DMS79 treated with DMSO at 0.1 percent for 48 hours (cell line): Measurements from ENCODE around the gene FUCA1.
"Not testable (repeated sequence)": the region's sequence is repeated elsewhere in the genome, so short reads cannot be mapped to it uniquely, and the experiment has no call there.

ENCODE experiments used
- DNase-seq: peaks from one replicate; lab custom pipeline; 2025; lab: John Stamatoyannopoulos, UW

FUCA1 gene

DNA sequence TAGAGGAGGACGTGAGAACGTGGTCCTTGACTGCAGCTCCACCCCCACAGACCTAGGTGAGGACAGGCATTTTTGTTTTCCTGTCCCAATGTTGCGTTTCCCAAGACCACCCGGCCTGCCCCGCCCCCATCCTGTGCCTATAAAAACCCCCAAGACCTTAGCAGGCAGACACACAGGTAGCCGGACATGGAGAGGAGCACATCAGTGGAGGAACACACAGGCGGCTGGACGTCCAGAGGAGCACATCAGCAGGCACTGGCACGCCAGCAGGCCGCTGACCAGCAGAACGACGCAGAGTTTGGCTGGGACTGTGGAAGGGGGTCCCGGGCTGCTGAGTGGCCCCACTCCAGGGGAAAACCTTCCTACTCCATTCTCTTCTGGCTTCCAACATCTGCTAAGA is 30.2 kb downstream of the FUCA1 start:
- DNase-seq: no peak

DNA sequence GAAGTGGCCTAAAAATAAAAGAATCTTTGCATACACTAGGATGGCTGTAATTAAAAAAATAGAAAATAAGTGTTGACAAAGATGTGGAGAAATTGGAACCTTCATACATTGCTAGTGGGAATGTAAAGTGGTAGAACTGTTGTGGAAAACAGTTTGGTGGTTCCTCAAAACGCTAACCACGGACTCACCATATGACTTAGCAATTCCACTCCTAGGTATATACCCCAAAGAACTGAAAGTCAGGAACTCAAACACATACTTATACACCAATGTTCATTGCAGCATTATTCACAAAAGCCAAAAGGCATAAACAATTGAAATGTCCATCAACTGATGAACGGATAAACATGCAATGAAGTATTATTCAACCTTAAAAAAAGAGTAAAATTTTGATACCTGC is 32.1 kb downstream of the FUCA1 start:
- DNase-seq: no peak

DNA sequence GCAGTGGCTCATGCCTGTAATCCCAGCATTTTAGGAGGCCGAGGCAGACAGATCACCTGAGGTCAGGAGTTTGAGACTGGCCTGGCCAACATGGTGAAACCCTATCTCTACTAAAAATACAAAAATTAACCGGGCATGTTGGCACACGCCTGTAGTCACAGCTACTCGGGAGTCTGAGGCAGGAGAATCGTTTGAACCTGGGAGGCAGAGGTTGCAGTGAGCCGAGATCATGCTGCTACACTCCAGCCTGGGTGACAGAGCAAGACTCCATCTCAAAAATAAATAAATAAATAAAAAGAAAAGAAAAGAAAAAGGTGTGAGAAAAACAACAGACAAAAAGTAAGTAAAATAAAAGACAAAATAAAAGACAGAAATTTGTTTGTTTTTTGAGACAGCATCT is 33.9 kb downstream of the FUCA1 start:
- DNase-seq: not testable (repeated sequence)

DNA sequence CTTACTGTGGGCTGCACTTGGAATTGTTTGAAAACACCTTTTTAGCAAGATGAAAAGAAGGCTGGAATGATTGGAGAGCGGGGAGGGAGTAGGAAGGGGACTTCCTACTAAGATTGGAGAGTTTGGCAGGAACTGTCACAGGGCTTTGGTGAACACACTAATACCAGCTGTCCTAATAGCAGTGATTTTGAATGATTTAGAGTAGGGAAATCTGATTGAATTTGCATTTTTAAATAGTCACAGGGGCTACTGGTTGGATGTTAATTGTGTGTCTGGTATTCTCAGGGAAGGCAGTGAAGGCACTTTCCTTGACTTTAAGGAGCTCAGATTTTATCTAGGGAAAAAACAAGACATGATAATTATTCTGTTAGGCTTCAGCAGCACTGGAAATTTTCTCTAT is 40.4 kb downstream of the FUCA1 start:
- DNase-seq: no peak

DNA sequence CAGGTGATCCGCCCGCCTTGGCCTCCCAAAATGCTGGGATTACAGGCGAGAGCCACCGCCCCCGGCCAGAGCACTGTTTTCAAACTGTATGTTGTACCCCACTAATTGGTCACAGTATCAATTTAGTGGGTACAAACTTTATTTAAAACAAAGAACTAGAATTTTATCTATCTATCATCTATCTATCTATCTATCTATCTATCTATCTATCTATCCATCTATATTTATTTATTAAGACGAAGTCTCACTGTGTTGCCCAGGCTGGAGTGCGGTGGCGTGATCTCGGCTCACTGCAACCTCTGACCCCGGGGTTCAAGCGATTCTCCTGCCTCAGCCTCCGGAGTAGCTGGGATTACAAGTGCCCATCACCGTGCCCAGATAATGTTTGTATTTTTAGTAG is 41.5 kb downstream of the FUCA1 start:
- DNase-seq: not testable (repeated sequence)

DNA sequence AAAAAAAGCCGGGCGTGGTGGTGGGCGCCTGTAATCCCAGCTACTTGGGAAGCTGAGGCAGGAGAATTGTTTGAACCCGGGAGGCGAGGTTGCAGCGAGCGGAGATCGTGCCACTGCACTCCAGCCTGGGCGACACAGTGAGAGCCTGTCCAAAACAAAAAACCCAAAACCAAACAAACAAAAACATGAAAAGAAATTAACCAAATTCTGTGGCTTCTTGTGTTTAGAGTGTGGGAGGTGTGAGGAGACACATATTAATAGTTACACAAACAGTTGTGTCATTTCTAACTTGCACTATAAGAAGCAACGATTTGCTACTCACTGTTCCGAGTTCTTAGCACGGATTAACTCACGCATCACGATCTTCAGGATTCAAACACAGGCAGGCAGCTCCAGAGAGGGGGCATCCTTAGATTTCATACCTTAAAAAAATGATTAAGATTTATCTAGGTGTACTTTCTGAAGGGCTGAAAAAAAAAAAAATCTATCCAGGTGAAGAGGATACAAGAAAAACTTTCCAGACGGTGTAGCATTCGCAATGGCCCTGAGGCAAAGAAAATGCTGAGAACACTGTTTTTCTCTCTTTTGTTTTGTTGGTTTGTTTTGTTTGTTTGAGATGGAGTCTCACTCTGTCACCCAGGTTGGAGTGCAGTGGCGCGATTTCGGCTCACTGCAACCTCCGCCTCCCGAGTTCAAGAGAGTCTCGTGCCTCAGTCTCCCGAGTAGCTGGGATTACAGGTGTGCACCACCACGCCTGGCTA is 42.1 kb downstream of the FUCA1 start:
- DNase-seq: no peak

DNA sequence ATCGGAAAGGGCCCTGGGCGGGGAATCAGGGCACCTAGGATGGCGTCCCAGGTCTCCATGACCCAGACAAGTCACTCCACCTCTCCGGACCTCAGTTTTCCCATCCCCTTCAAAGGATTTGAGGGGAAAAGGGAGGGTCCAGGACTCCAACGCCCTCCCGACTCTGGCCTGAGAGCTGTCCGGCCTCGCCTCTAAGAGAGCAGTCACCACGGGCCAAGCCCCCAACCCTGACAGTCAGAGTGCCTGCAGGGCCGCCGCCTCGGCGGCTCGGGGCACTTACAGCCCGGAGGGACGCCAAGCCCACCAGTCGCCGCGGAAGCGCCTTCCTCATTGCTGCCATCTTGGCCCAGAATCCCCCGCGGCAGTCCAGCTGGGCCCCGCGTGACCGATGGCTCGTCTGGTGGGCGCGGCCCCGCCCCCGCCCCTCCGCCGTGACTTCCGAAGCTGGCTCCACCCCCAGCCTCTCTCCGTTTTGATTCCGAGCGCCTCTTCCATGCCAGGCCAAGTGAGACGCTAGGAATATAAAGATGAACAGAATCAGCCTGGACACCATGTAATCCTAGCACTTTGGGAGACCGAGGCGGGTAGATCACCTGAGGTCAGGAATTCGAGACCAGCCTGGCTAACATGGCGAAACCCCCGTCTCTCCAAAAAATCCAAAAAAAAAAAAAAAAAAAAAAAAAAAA is 42.9 kb downstream of the FUCA1 start, which contains the start of gene HMGCL:
TSS of gene HMGCL (minus strand) at position 354 of the 686 bp plus-strand sequence. CDS start at position 340, 14 bp downstream.
- DNase-seq: peak; percentile 92

DNA sequence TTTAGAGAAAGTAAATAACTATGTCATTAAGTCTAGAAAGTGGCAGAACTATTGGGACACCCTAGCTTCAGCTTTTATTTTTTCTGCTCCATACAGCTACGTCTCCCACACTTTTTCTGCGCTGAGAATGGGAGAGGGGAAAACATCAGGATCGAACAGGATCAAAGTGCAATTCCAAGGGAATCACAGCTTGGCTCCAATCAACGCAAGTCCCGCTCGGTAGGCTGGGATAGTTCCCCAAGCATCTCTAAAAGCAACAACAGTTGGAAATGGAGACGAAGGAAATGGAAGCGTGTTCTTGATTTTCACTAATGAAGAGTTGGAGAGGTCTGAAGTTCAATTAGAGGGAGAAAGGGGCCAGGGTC is 43.4 kb downstream of the FUCA1 start:
- DNase-seq: no peak

DNA sequence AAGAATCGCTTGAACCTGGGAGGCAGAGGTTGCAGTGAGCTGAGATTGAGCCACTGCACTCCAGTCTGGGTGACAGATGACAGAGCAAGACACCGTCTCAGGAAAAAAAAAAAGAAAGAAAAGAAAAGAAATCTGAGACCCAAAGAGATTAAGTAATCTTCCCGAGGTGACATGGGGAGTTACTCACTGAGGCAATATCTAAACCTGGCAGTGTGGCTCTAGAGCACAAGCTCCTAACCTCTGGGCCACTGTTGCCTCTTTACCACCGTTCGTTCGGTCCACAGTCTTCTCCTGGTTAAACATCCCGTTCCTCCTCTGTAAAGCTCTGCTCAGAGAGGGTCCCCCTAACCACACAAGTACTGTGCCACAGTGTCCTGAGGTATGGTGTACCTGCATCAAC is 44.3 kb downstream of the FUCA1 start:
- DNase-seq: no peak

DNA sequence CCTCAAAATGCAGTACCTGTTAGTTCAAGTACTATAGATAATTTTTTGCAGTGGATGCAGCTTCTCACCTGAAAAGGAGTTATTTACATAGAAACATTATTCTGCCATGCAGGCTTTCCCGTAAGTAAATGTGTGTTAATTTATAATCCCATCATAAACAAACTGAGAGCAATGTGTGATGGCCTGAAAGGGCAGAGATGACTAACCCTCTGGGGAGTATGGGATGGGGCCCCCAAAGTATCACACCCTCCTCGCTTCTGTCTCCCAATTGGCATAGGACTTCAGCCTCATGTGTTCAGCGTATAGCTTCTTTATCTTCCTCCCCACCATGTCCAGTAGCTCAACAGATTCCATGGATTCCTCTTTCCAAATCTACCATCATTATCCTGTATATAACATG is 50.5 kb downstream of the FUCA1 start:
- DNase-seq: no peak

DNA sequence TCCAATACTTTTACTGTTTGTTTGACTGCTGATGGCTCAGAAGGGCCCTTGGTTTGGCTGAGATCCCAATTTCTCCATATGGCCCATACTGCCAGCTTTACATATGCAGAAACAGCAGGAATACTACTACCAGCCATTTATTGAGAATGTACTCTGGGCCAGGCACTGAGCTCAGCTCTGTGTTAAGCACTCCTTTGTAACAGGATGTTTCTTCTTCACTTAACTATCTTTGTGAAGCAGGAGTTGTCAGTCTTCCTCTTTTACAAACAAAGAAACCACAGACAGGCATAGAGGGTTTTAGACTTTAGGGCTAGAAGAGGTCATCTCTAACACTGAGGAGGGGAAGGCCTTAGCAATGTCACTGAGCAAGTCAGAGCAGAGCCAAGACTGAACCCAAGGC is 51.2 kb downstream of the FUCA1 start:
- no peak for DNase-seq

DNA sequence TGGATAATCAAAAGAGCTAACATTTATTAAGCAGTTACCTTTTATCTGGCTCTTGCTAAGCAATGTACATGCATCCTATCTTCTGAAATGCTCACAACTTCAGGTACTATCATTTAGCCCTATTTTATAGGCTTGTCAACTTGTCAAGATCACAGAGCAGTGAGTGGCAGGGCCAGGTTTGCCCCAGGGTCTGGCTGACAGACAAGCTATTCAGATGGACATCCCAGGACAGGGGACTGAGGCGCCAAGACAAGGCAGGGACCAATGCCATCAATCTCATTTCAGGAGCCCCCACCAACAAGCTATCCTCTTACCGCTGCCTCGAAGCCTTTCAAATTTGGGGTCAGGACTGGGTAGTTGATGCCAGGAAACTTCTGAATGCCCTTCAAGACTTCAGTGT is 51.7 kb downstream of the FUCA1 start:
- DNase-seq: no peak

DNA sequence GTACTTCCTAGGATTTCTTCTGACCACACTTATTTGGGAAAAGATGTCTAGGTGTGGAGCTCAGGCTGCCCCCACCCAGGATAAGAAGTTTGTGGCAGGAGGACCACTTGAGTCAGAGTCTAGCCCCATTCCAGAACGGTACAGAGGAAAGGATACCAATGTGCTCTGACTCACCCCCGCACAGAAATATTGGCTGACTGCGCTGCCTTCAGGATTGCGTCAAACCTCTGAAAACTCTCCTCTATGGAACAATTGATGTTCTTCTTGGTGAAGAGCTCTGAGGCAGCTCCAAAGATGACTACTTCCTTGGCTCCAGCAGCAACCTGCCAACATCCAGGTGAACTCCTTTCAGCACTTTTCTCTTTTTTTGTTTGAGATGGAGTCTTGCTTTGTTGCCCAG is 54.1 kb downstream of the FUCA1 start:
- no peak for DNase-seq

DNA sequence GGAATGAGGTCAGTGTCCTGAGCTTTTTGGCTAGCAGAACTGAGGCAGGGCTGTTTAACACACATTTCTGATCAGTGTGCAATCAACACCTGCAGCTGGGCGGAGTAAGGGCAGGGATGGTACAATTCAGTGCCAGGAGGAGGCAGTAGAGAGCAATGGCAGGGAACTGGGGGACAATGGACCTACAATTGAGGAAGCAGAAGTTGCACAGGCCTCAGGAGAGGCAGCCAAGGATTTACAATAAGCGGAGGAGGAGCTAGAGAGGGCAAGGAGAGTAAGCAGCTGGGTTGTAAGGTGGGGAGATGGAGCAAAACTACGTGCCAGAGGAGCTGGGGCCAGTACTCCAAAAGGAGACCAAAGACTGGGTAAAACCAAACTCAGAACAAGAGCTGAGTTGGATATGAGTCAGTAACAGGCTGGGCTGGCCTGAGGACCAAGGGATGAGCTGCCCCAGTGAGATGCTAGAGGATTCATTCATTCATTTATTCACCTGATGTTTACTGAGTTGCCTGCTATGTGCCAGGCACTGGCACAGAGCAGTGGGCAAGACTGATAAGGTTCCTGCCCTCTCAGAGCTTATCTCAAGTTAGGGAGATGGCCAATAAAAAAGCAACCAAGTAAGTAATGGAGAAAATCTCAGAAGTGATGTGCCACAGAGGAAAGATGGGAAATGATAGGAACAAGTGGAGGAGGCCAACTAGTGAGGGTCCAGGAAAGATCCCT is 57.1 kb downstream of the FUCA1 start:
- no peak for DNase-seq

DNA sequence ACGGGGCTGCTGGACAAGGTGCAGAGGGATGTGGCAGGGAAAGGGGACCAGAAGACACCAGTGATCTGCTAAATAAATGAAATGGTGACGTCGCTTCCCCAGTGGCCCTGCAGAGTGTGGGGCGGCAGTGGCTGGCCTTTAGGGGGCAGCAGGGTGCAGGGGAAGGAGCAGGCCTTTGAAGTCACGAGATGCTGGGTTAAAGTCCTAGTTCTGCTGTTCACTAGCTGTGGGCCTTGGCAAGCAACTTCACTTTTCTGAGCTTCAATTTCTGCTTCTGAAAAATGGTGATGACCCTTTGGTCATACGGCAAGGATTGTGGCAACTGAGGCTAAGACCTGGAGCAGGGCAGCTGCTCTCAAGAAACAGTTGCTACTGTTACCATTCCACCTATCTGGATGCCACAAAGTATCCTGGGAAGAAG is 58.3 kb downstream of the FUCA1 start:
- peak; percentile 27 for DNase-seq

DNA sequence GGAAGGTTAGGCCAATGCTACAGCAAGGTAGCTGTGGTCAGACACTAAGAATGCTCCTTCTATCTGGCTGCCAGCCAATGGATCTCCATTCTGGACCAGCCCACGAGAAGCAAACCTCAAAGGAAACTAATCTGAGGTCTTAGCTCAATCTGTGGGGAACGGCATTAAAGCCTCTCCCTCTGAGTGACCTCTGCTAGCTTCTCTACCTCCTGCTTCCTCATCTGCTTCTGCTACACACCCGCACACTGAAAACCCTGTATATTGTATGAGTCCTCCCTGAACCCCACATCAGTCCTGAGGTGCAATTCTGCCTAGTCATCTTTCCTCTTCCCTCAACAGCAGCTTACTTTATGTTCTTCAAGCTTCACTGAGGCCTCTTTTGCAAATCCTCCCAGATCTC is 60.6 kb downstream of the FUCA1 start:
- no peak for DNase-seq

DNA sequence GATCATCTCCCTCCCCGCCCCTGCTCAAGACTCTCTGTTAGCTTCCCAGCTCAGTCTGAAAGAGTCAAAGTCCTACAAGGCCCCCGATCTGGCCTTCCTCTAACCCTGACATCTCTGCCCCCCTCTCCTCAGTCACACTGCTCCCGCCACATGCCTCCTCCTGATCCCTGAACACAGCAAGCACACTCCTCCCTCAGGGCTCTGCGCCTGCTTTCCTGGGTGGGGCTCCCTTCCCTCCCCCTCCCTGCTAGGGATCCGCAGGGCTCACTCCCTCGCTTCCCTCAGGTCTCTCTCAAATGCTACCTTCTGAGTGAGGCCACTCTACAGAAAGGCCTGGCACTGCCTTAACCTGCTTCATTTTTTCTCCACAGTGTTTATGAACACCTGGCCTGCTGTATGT is 61.8 kb downstream of the FUCA1 start:
- DNase-seq: no peak

DNA sequence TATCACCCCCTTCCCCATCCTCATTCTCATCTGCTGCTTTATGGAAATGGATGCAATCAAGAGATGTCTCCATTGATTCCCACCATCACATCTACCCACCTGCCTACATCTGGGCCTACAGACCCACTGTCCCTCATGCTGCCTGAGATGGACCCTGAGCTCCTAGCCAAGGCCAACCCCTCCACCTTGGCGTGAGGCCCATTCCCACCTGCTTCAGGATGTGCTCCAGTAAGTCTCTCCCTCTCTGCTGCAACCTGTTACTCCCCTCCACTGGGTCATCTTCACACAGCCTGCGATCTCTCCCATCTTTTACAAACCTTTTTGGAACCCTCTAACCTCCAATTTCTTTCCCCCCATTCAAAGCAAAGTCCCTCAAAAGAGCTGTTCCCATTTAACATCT is 63.1 kb downstream of the FUCA1 start:
- no peak for DNase-seq

DNA sequence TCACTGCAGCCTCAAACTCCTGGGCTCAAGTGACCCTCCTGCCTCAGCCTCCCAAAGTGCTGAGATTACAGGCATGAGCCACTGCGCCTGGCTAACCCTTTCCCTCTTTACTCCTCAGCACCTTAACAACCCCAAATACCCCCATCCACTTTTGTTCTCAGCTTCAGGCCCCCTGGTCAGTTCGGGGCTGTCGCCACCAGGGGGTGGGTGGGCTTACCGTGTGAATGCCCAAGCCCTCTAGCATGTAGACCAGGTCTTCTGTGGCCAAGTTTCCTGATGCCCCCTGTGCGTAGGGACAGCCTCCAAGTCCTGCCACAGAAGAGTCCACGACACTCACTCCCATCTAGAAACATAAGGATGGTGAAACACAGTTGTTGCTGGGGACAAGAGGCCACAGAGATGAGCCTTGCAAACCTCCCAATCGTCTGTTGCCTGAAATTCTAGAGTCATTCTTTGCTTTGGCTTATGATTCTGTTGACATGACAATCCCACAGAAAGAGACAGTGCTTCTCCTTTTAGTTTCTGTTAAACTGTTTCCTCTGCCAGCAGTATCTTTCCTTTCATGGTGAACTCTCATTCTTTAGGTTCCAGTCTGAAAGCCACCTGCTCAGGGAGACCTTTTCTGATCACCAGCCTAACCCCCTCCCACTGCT is 63.8 kb downstream of the FUCA1 start:
- no peak for DNase-seq

DNA sequence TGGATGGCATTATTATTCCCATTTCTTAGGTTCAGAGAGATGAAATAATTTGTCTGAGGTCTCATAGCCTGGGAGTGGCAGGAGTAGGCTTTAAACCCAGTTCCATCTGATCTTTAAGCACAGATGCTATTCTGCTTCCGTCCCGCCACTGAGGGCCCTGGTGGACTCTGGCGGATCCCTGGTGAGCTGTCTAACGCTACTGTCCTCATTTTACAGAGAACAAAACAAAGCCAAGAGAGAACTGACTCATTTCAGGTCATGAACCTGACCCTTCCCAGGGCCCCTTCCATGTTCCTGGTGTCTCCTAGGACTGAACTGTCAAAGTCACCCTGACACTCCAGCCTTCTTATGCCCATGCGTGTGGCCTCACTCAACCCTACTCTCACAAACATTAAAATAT is 64.4 kb downstream of the FUCA1 start:
- no peak for DNase-seq

DNA sequence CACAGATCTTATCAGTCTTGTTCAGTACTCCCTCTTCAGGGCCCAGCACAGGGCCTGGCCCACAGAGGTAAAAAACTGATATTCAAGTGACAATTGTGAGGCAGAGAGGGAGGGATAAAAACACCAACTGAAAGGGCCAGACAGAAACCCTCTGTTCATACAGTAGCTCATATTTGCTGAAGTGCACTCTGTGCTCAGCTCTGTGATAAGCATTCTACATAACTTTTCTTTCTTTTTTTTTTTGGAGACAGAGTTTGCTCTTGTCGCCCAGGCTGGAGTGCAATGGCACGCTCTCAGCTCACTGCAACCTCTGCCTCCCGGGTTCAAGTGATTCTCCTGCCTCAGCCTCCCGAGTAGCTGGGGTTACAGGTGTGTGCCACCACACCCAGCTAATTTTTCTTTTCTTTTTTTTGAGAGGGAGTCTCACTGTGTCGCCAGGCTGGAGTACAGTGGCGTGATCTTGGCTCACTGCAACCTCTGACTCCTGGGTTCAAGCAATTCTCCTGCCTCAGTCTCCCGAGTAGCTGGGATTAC is 65.2 kb downstream of the FUCA1 start:
- not testable (repeated sequence) for DNase-seq

DNA sequence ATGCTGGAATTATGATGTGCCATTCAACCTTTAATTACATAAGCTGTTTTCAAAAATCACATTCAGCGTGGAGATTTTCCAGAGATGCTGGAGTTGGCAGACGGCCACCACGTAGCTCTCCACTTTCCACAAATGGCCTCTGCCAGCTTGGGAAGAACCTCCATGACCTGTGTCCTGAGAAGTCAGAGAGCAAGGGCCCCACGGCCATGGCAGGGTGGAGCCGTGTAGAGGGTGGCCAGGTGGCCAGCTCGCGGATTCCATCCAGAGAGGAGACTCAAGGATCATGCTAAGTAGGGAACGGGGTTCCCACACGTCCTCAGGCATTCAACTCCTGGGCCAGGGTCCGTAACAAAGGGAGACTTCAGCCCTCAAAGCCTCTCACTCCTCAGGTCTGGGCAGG is 66.2 kb downstream of the FUCA1 start:
- DNase-seq: no peak
